SK-N-SH treated with all-trans-retinoic acid at 6 μM for 48 hours (cell line): ENCODE results near the gene CEP128.
"Not testable (repeated sequence)": the region's sequence is repeated elsewhere in the genome, so short reads cannot be mapped to it uniquely, and the experiment has no call there.

Experiments
- ATAC-seq: fragments of 200-7000 bp; cut with Tn5 transposase; 3 replicates; pipeline ENCODE4 v1.9.1; 2020; ENCODE audit warnings: mild to moderate bottlenecking, moderate library complexity
- ARNTL ChIP-seq: fragments of 450-650 bp; formaldehyde crosslinking; IDR thresholded peaks from 2 replicates; pipeline ENCODE4 v1.5.0; 2020; ENCODE audit warnings: low read depth, mild to moderate bottlenecking, moderate library complexity, borderline replicate concordance
- BACH2 ChIP-seq: fragments of 250-450 bp; sonication (Bioruptor Pico); IDR thresholded peaks from 2 replicates; pipeline ENCODE4 v1.9.0; 2021; ENCODE audit warnings: mild to moderate bottlenecking, borderline replicate concordance
- CSDC2 ChIP-seq: fragments of 250-450 bp; sonication (Bioruptor Pico); IDR thresholded peaks from 2 replicates; pipeline ENCODE4 v1.5.0; 2020; ENCODE audit warnings: mild to moderate bottlenecking, moderate library complexity
- ESRRG ChIP-seq: fragments of 250-450 bp; sonication (Bioruptor Pico); IDR thresholded peaks from 2 replicates; pipeline ENCODE4 v1.6.1; 2021; ENCODE audit warnings: mild to moderate bottlenecking
- ISL1 ChIP-seq: fragments of 250-450 bp; sonication (Bioruptor Pico); IDR thresholded peaks from 2 replicates; pipeline ENCODE4 v2.1.2; 2022; ENCODE audit warnings: mild to moderate bottlenecking, moderate library complexity
- OSR1 ChIP-seq: fragments of 250-450 bp; sonication (Bioruptor Pico); IDR thresholded peaks from 2 replicates; pipeline ENCODE4 v1.8.0; 2022; ENCODE audit warnings: moderate library complexity, mild to moderate bottlenecking, inconsistent platforms
- PPARA ChIP-seq: fragments of 250-450 bp; sonication (Bioruptor Pico); IDR thresholded peaks from 2 replicates; pipeline ENCODE4 v1.5.0; 2020; ENCODE audit warnings: mild to moderate bottlenecking, borderline replicate concordance
- RARB ChIP-seq: fragments of 250-450 bp; sonication (Bioruptor Pico); IDR thresholded peaks from 2 replicates; pipeline ENCODE4 v1.8.0; 2021; ENCODE audit warnings: mild to moderate bottlenecking, moderate library complexity
- SNAI2 ChIP-seq: fragments of 250-450 bp; sonication (Bioruptor Pico); IDR thresholded peaks from 2 replicates; pipeline ENCODE4 v1.5.0; 2020; ENCODE audit warnings: mild to moderate bottlenecking, moderate library complexity
- TCF4 ChIP-seq: fragments of 250-450 bp; sonication (Bioruptor Pico); IDR thresholded peaks from 2 replicates; pipeline ENCODE4 v1.8.0; 2021; ENCODE audit warnings: mild to moderate bottlenecking, moderate library complexity, borderline replicate concordance
- TOX ChIP-seq: fragments of 250-450 bp; sonication (Bioruptor Pico); IDR thresholded peaks from 2 replicates; pipeline ENCODE4 v1.8.0; 2021; ENCODE audit warnings: mild to moderate bottlenecking, moderate library complexity, borderline replicate concordance
- ZC3H10 ChIP-seq: fragments of 250-450 bp; sonication (Bioruptor Pico); IDR thresholded peaks from 2 replicates; pipeline ENCODE4 v1.5.1; 2021; ENCODE audit warnings: mild to moderate bottlenecking, moderate library complexity
- ZFP3 ChIP-seq: fragments of 250-450 bp; sonication (Bioruptor Pico); IDR thresholded peaks from 2 replicates; pipeline ENCODE4 v1.5.0; 2020; ENCODE audit warnings: mild to moderate bottlenecking, moderate library complexity
- ZFP30 ChIP-seq: fragments of 450-650 bp; formaldehyde crosslinking; IDR thresholded peaks from 2 replicates; pipeline ENCODE4 v1.5.0; 2022; ENCODE audit warnings: mild to moderate bottlenecking, moderate library complexity
- ZNF565 ChIP-seq: fragments of 450-650 bp; formaldehyde crosslinking; conservative IDR thresholded peaks from 2 replicates; pipeline ENCODE4 v1.5.0; 2020; ENCODE audit warnings: low read depth, mild to moderate bottlenecking, moderate library complexity
- ZNF70 ChIP-seq: fragments of 450-650 bp; formaldehyde crosslinking; IDR thresholded peaks from 2 replicates; pipeline ENCODE4 v1.5.0; 2020; ENCODE audit warnings: mild to moderate bottlenecking, moderate library complexity
- ZNF8 ChIP-seq: fragments of 450-650 bp; formaldehyde crosslinking; IDR thresholded peaks from 2 replicates; pipeline ENCODE4 v1.5.0; 2020; ENCODE audit warnings: mild to moderate bottlenecking, moderate library complexity
- TF ChIP-seq, protein P1 (sequence below): fragments of 250-450 bp; sonication (Bioruptor Pico); IDR thresholded peaks from 2 replicates; pipeline ENCODE4 v1.8.0; 2021; ENCODE audit warnings: low read depth, mild to moderate bottlenecking, moderate library complexity, borderline replicate concordance
- TF ChIP-seq, protein P2 (sequence below): fragments of 250-450 bp; sonication (Bioruptor Pico); IDR thresholded peaks from 2 replicates; pipeline ENCODE4 v1.5.1; 2020; ENCODE audit warnings: low read depth, mild to moderate bottlenecking, moderate library complexity
- TF ChIP-seq, protein P3 (sequence below): fragments of 250-450 bp; sonication (Bioruptor Pico); IDR thresholded peaks from 2 replicates; pipeline ENCODE4 v1.5.1; 2021; ENCODE audit warnings: mild to moderate bottlenecking, moderate library complexity
- TF ChIP-seq, protein P4 (sequence below): fragments of 250-450 bp; sonication (Bioruptor Pico); IDR thresholded peaks from 2 replicates; pipeline ENCODE4 v1.8.0; 2020; ENCODE audit warnings: mild to moderate bottlenecking, moderate library complexity, borderline replicate concordance

The CEP128 gene

DNA sequence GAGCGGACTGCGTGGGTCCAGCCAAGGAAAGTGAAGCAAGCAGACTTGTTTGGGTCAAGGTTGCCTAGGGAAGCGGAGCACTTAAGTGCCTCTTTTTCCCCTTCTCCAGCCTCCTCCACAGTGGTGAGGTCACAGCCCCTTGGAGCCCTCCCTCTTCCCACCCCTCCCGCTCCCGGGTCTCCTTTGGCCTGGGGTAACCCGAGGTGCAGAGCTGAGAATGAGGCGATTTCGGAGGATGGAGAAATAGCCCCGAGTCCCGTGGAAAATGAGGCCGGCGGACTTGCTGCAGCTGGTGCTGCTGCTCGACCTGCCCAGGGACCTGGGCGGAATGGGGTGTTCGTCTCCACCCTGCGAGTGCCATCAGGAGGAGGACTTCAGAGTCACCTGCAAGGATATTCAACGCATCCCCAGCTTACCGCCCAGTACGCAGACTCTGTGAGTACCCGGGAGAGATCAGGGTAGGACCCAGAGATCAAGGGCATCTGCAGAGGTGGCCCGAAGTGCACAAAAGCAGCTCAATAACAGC lies 13.9 kb upstream of the CEP128 start, which contains the start of gene TSHR:
Gene TSHR, plus strand, starts transcription at position 206 of the 526 bp plus-strand sequence. Its CDS starts 60 bp downstream, at position 266.
- ATAC-seq, result peak; percentile 22
- TF ChIP-seq ARNTL (no peak), ZNF565 (CRISPR knock-in tag) (no peak)

DNA sequence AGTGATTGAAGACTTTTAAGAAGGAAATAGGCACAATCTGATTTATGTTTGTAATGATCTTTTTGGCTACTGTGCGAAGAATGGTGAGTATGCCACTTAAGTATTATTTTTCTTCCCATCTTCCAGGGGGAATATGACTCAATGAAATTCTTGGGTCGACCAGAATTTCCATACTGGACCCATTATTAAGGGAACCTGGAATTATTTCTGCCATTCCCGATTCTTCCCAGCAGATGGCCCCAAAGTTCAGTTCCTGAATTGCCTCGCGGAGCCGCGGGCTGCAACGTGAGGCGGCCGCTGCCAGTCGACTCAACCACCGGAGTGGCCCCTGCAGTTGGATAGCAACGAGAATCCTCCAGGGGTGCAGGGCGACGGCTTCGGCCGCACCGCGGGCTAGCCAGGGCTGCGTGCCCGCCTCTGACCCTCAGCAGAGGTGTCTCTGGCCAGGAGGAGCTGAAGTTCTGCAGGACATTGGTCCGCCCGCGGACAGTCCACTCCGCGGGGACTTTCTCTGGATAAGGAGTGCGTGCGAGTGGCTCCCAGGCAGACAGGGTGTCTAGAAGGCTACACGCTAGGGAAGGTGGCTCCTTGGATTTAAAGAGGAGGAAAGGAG lies 13.3 kb upstream of the CEP128 start:
- ATAC-seq, result peak; percentile 98
- TF ChIP-seq ISL1 (peak; percentile 67), ZNF565 (CRISPR knock-in tag) (no peak)

DNA sequence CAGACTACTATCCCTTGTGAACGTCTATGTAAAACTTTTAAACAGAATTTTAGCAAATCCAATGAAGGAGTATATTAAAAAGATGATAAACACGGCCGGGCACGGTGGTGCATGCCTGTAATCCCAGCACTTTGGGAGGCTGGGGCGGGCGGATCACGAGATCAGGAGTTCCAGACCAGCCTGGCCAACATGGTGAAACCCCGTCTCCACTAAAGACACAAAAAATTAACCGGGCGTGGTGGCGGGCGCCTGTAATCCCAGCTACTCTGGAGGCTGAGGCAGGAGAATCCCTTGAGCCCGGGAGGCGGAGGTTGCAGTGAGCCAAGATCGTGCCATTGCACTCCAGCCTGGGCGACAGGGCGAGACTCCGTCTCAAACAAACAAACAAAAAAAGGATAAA lies 11.7 kb upstream of the CEP128 start:
- not testable (repeated sequence) for ATAC-seq

DNA sequence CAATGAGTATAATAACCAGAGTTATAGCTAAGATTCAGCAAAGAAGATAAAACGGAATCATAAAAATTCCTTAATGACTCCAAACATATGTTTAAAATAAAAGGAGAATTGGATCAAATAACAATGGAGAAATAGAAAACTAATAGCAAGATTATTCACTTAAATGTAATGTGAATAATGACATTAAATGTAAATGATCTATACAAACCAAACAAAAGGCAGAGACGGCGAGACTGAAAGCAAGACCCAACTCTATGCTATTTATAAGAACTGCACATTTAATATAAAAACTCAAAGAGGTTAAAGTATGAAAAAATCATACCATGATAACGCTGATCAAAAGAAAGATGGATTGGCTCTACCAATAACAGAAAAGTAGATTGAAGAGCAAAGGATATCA lies 10.0 kb upstream of the CEP128 start:
- ATAC-seq, result no peak
- TF ChIP-seq ESRRG (CRISPR knock-in tag), result no peak
- TF ChIP-seq, protein P1, sequence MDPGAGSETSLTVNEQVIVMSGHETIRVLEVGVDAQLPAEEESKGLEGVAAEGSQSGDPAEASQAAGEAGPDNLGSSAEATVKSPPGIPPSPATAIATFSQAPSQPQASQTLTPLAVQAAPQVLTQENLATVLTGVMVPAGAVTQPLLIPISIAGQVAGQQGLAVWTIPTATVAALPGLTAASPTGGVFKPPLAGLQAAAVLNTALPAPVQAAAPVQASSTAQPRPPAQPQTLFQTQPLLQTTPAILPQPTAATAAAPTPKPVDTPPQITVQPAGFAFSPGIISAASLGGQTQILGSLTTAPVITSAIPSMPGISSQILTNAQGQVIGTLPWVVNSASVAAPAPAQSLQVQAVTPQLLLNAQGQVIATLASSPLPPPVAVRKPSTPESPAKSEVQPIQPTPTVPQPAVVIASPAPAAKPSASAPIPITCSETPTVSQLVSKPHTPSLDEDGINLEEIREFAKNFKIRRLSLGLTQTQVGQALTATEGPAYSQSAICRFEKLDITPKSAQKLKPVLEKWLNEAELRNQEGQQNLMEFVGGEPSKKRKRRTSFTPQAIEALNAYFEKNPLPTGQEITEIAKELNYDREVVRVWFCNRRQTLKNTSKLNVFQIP (CRISPR knock-in tag), result no peak
- no peak for TF ChIP-seq ZNF565 (CRISPR knock-in tag)
- TF ChIP-seq SNAI2 (CRISPR knock-in tag), result no peak
- no peak for TF ChIP-seq RARB
- TF ChIP-seq, protein P2, sequence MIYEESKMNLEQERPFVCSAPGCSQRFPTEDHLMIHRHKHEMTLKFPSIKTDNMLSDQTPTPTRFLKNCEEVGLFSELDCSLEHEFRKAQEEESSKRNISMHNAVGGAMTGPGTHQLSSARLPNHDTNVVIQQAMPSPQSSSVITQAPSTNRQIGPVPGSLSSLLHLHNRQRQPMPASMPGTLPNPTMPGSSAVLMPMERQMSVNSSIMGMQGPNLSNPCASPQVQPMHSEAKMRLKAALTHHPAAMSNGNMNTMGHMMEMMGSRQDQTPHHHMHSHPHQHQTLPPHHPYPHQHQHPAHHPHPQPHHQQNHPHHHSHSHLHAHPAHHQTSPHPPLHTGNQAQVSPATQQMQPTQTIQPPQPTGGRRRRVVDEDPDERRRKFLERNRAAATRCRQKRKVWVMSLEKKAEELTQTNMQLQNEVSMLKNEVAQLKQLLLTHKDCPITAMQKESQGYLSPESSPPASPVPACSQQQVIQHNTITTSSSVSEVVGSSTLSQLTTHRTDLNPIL (CRISPR knock-in tag), result no peak
- TF ChIP-seq ZFP30 (CRISPR knock-in tag), result no peak
- no peak for TF ChIP-seq PPARA (CRISPR knock-in tag)
- TF ChIP-seq, protein P3, sequence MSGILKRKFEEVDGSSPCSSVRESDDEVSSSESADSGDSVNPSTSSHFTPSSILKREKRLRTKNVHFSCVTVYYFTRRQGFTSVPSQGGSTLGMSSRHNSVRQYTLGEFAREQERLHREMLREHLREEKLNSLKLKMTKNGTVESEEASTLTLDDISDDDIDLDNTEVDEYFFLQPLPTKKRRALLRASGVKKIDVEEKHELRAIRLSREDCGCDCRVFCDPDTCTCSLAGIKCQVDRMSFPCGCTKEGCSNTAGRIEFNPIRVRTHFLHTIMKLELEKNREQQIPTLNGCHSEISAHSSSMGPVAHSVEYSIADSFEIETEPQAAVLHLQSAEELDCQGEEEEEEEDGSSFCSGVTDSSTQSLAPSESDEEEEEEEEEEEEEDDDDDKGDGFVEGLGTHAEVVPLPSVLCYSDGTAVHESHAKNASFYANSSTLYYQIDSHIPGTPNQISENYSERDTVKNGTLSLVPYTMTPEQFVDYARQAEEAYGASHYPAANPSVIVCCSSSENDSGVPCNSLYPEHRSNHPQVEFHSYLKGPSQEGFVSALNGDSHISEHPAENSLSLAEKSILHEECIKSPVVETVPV, result no peak
- no peak for TF ChIP-seq OSR1 (CRISPR knock-in tag)
- no peak for TF ChIP-seq TCF4 (CRISPR knock-in tag)
- TF ChIP-seq TOX, result no peak
- no peak for TF ChIP-seq BACH2 (CRISPR knock-in tag)
- TF ChIP-seq CSDC2, result no peak
- TF ChIP-seq ISL1, result no peak
- TF ChIP-seq ZNF70 (CRISPR knock-in tag), result no peak
- TF ChIP-seq ZNF8 (CRISPR knock-in tag), result no peak
- TF ChIP-seq ZFP3 (CRISPR knock-in tag), result no peak
- TF ChIP-seq ZC3H10 (CRISPR knock-in tag), result no peak
- TF ChIP-seq, all 23 proteins: peak for 0

DNA sequence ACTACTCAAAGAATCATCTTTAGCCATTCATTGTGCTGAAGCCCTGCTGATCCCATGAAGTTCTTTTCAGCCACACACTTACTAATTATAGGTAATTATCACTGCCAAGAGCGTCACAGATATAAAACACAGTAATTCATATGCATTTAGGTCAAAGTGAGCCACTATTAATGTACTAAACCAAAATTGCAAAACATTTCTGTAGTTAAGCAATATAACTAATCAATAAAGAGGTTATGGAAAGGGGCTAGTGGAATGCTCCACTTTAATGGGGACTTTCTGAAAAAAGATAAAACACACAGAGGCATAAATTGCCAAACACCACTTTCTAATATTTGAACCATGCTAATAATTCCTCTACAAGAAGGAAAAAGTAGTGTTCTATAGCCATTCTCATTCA lies 6.8 kb upstream of the CEP128 start:
- no peak for TF ChIP-seq PPARA (CRISPR knock-in tag)
- no peak for TF ChIP-seq ZFP30 (CRISPR knock-in tag)
- no peak for TF ChIP-seq BACH2 (CRISPR knock-in tag)
- TF ChIP-seq ZNF565 (CRISPR knock-in tag), result no peak
- no peak for TF ChIP-seq ZNF8 (CRISPR knock-in tag)
- no peak for TF ChIP-seq ZNF70 (CRISPR knock-in tag)
- TF ChIP-seq, protein P4, sequence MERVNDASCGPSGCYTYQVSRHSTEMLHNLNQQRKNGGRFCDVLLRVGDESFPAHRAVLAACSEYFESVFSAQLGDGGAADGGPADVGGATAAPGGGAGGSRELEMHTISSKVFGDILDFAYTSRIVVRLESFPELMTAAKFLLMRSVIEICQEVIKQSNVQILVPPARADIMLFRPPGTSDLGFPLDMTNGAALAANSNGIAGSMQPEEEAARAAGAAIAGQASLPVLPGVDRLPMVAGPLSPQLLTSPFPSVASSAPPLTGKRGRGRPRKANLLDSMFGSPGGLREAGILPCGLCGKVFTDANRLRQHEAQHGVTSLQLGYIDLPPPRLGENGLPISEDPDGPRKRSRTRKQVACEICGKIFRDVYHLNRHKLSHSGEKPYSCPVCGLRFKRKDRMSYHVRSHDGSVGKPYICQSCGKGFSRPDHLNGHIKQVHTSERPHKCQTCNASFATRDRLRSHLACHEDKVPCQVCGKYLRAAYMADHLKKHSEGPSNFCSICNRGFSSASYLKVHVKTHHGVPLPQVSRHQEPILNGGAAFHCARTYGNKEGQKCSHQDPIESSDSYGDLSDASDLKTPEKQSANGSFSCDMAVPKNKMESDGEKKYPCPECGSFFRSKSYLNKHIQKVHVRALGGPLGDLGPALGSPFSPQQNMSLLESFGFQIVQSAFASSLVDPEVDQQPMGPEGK (CRISPR knock-in tag), result no peak
- TF ChIP-seq ISL1, result no peak
- TF ChIP-seq, protein P1 (CRISPR knock-in tag), result no peak
- no peak for TF ChIP-seq ARNTL
- no peak for TF ChIP-seq TOX
- no peak for ATAC-seq
